Astrocyte (in vitro differentiated cells and primary cell): ENCODE measurements around the gene FAM3A. TPM values are rescaled to one million over a fixed set of nuclear protein-coding genes. Genes with fewer than 3 reads are reported as not detected.

Experiments
- DNase-seq: peaks from one replicate; pipeline ENCODE4 v3.0.0-alpha.2; 2010; ENCODE audit warnings: low read depth
- FAIRE-seq: peaks from 2 replicates; lab custom pipeline; 2011; peaks lifted over from hg19 to GRCh38; lab: Jason Lieb, UNC
- H2AFZ ChIP-seq: 2 replicates; pipeline ENCODE4 v1.6.0; 2012; ENCODE audit warnings: low read depth, low read length, inconsistent platforms
- H3K27ac ChIP-seq: 2 replicates; pipeline ENCODE4 v1.5.1; 2011; ENCODE audit warnings: low read depth, low read length, inconsistent platforms
- H3K27me3 ChIP-seq: 2 replicates; pipeline ENCODE4 v1.6.0; 2011; ENCODE audit warnings: low read length, inconsistent platforms; ENCODE audit not compliant: insufficient read depth
- H3K36me3 ChIP-seq: 2 replicates; pipeline ENCODE4 v1.5.1; 2011; ENCODE audit warnings: low read length, inconsistent platforms; ENCODE audit not compliant: insufficient read depth
- H3K4me1 ChIP-seq: 2 replicates; pipeline ENCODE4 v1.5.1; 2011; ENCODE audit warnings: low read length, inconsistent platforms; ENCODE audit not compliant: insufficient read depth
- H3K4me2 ChIP-seq: 2 replicates; pipeline ENCODE4 v1.6.0; 2012; ENCODE audit warnings: low read length, inconsistent platforms
- H3K4me3 ChIP-seq: 2 replicates; pipeline ENCODE4 v1.5.1; 2011; ENCODE audit warnings: low read depth, mild to moderate bottlenecking, low read length, inconsistent platforms; ENCODE audit not compliant: insufficient read depth
- H3K79me2 ChIP-seq: 2 replicates; pipeline ENCODE4 v1.6.0; 2012; ENCODE audit warnings: mild to moderate bottlenecking, low read length, inconsistent platforms; ENCODE audit not compliant: insufficient read depth
- H3K9ac ChIP-seq: 2 replicates; pipeline ENCODE4 v1.6.0; 2012; ENCODE audit warnings: mild to moderate bottlenecking, low read length, inconsistent platforms
- H3K9me3 ChIP-seq: 2 replicates; pipeline ENCODE4 v1.5.1; 2012; ENCODE audit warnings: low read depth, mild to moderate bottlenecking, low read length, inconsistent platforms; ENCODE audit not compliant: insufficient read depth
- H4K20me1 ChIP-seq: 2 replicates; pipeline ENCODE4 v1.6.0; 2012; ENCODE audit warnings: low read length, inconsistent platforms; ENCODE audit not compliant: insufficient read depth
- H3K27ac Mint-ChIP-seq: one replicate; pipeline ENCODE4 v1.8.0; 2021; ENCODE audit warnings: mild to moderate bottlenecking, mixed read lengths; ENCODE audit not compliant: unreplicated experiment
- H3K27me3 Mint-ChIP-seq: one replicate; pipeline ENCODE4 v1.8.0; 2021; ENCODE audit warnings: low read depth, mixed read lengths; ENCODE audit not compliant: unreplicated experiment
- H3K36me3 Mint-ChIP-seq: one replicate; pipeline ENCODE4 v1.8.0; 2021; ENCODE audit warnings: low read depth, mixed read lengths; ENCODE audit not compliant: unreplicated experiment
- H3K4me1 Mint-ChIP-seq: one replicate; pipeline ENCODE4 v1.8.0; 2021; ENCODE audit warnings: low read depth, mixed read lengths; ENCODE audit not compliant: unreplicated experiment
- H3K4me3 Mint-ChIP-seq: one replicate; pipeline ENCODE4 v1.8.0; 2021; ENCODE audit warnings: mild to moderate bottlenecking, moderate library complexity, mixed read lengths; ENCODE audit not compliant: unreplicated experiment
- H3K9me3 Mint-ChIP-seq: one replicate; pipeline ENCODE4 v1.8.0; 2021; ENCODE audit warnings: mild to moderate bottlenecking, mixed read lengths; ENCODE audit not compliant: unreplicated experiment
- CTCF ChIP-seq: IDR thresholded peaks from 2 replicates; pipeline ENCODE4 v1.5.1; 2011; ENCODE audit warnings: low read depth, mild to moderate bottlenecking, inconsistent platforms, low read length, moderate library complexity; ENCODE audit not compliant: insufficient read depth
- EZH2 ChIP-seq: IDR thresholded peaks from 2 replicates; pipeline ENCODE4 v1.6.1; 2012; ENCODE audit warnings: mild to moderate bottlenecking, low read length, inconsistent platforms; ENCODE audit not compliant: insufficient read depth
- total RNA-seq: library from RNA; stranded (reverse); gene quantifications from 2 replicates; pipeline ENCODE4 v1.2.1, GENCODE V29; 2021

The FAM3A gene
- total RNA-seq, 1 donor from 2014 or later: 20.9 TPM

GRCh38 chrX:154459832-154460231, 56.2 kb downstream of the FAM3A start:
- H3K9me3 Mint-ChIP-seq: no peaks in the 10 kb centered on the region
- Histone ChIP-seq H2AFZ (no peak overlapping the region), H3K4me1 (peaks cover 4% of the 10 kb centered on the region), H3K9me3 (no peaks in the 10 kb centered on the region), H3K4me2 (peak overlapping the region; percentile 91), H3K36me3 (no peaks in the 10 kb centered on the region), H3K27me3 (no peaks in the 10 kb centered on the region), H3K9ac (peak overlapping the region; percentile 81), H3K79me2 (peaks cover 50% of the 10 kb centered on the region), H3K27ac (no peak overlapping the region), H4K20me1 (peaks cover 45% of the 10 kb centered on the region), H3K4me3 (peak overlapping the region; percentile 81)
- H3K36me3 Mint-ChIP-seq: no peaks in the 10 kb centered on the region
- DNase-seq (no peak), FAIRE-seq (no peak)
- no peak overlapping the region for H3K27ac Mint-ChIP-seq
- TF ChIP-seq EZH2: no peak
- TF ChIP-seq CTCF: no peak
- no peaks in the 10 kb centered on the region for H3K27me3 Mint-ChIP-seq
- H3K4me1 Mint-ChIP-seq: no peaks in the 10 kb centered on the region
- peak overlapping the region; percentile 88 for H3K4me3 Mint-ChIP-seq

GRCh38 chrX:154458954-154459778, 56.9 kb downstream of the FAM3A start:
- peaks cover 2% of the 10 kb centered on the region for H3K9me3 Mint-ChIP-seq
- no peaks in the 10 kb centered on the region for H3K4me1 Mint-ChIP-seq
- Histone ChIP-seq H4K20me1 (peaks cover 45% of the 10 kb centered on the region), H3K36me3 (no peaks in the 10 kb centered on the region), H3K9me3 (no peaks in the 10 kb centered on the region), H3K4me3 (peak overlapping the region; percentile 81), H3K27ac (no peak overlapping the region), H3K4me2 (peak overlapping the region; percentile 91), H3K4me1 (peaks cover 4% of the 10 kb centered on the region), H2AFZ (no peak overlapping the region), H3K9ac (peak overlapping the region; percentile 81), H3K27me3 (no peaks in the 10 kb centered on the region), H3K79me2 (peaks cover 50% of the 10 kb centered on the region)
- peak overlapping the region; percentile 88 for H3K4me3 Mint-ChIP-seq
- no peak for TF ChIP-seq EZH2
- no peak for TF ChIP-seq CTCF
- H3K27me3 Mint-ChIP-seq: no peaks in the 10 kb centered on the region
- H3K27ac Mint-ChIP-seq: peak overlapping the region; percentile 53
- peak; percentile 9 for FAIRE-seq
- H3K36me3 Mint-ChIP-seq: peaks cover 5% of the 10 kb centered on the region
- no peak for DNase-seq
